GM12878 (cell line): Measurements from ENCODE around the gene CDC42BPA.

Experiments used
- CTCF ChIP-seq, 3 experiments: IDR thresholded peaks in 2 of 3; conservative IDR thresholded peaks in 1 of 3; 2 replicates each; pipeline ENCODE4 v1.5.1; 2011; ENCODE audit warnings: low read depth in 3 of 3, low read length in 3 of 3, mild to moderate bottlenecking in 3 of 3, control low read depth in 2 of 3, moderate library complexity in 2 of 3, inconsistent platforms in 1 of 3, mixed read lengths in 1 of 3; ENCODE audit not compliant: control insufficient read depth in 2 of 3, insufficient read depth in 1 of 3; ENCODE audit errors: extremely low read depth in 1 of 3
- EGR1 ChIP-seq, 2 experiments: IDR thresholded peaks; 1 replicate in 1 of 2; 2 replicates in 1 of 2; pipeline ENCODE4 v1.6.1; 2011 to 2012; ENCODE audit warnings: low read depth in 2 of 2, low read length in 2 of 2, borderline replicate concordance in 1 of 2, mild to moderate bottlenecking in 1 of 2, moderate library complexity in 1 of 2
- MAX ChIP-seq: IDR thresholded peaks from 2 replicates; pipeline ENCODE4 v1.6.1; 2012; ENCODE audit warnings: low read depth, low read length, improper control_type of control experiment
- MYC ChIP-seq: IDR thresholded peaks from 2 replicates; pipeline ENCODE4 v1.6.1; 2011; ENCODE audit warnings: mild to moderate bottlenecking, low read length, moderate library complexity, inconsistent platforms; ENCODE audit not compliant: insufficient read depth, insufficient replicate concordance, insufficient read length, severe bottlenecking
- SIN3A ChIP-seq: IDR thresholded peaks from 2 replicates; pipeline ENCODE4 v1.6.1; 2012; ENCODE audit warnings: low read depth, low read length, improper control_type of control experiment

- TF ChIP-seq SIN3A (no peak), CTCF (IDR thresholded peaks at IDR 0.05 in 2 of 3, conservative IDR thresholded peaks at IDR 0.05 in 1 of 3; ENCODE audit: control insufficient read depth in 2 of 3, extremely low read depth in 1 of 3, insufficient read depth in 1 of 3, low read depth in 3 of 3, low read length in 3 of 3) (no peak), MAX (no peak), EGR1 (IDR thresholded peaks at IDR 0.05; ENCODE audit: borderline replicate concordance in 1 of 2, low read depth in 2 of 2, low read length in 2 of 2) (no peak), MYC (no peak)
Measured at GRCh38 chr1:227305894-227306626, 12.2 kb downstream of the CDC42BPA start.
